A673 (cell line): ENCODE measurements around the gene HS3ST4. TPM values are rescaled to one million over a fixed set of nuclear protein-coding genes. Genes with fewer than 3 reads are reported as not detected.
"Not testable (repeated sequence)": the region's sequence is repeated elsewhere in the genome, so short reads cannot be mapped to it uniquely, and the experiment has no call there.

ENCODE experiments used
- BruUV-seq: library from RNA; stranded (reverse); fragments of 400-500 nt; replicated peaks from 2 replicates; lab custom pipeline; 2021; lab: Mats Ljungman, UMichigan
- CTCF ChIA-PET: fragments of 300-600 bp; sonication (Branson Sonifier 250); formaldehyde crosslinking; loops from one replicate; lab custom pipeline; 2022; ENCODE audit warnings: antibody characterized with exemption; lab: Charles Lee
- POLR2A ChIA-PET: fragments of 300-600 bp; sonication (Branson Sonifier 250); formaldehyde crosslinking; loops from one replicate; lab custom pipeline; 2022; ENCODE audit warnings: antibody characterized with exemption; ENCODE audit not compliant: low non-redundant PET; lab: Charles Lee
- DNase-seq: peaks from one replicate; pipeline ENCODE4 v3.0.0-alpha.2; 2015; ENCODE audit warnings: low spot score
- H3K27ac ChIP-seq: fragments of 200-600 bp; sonication (generic); 2 replicates; pipeline ENCODE4 v1.5.1; 2016; ENCODE audit warnings: mixed run types, low read depth, mild to moderate bottlenecking, mixed read lengths, antibody characterized with exemption, low read length; ENCODE audit not compliant: poor library complexity, severe bottlenecking
- H3K27me3 ChIP-seq: fragments of 200-600 bp; sonication (generic); replicated peaks from 2 replicates; pipeline ENCODE4 v1.6.1; 2017; ENCODE audit warnings: mixed run types, low read depth, mild to moderate bottlenecking, mixed read lengths, antibody characterized with exemption, low read length; ENCODE audit not compliant: insufficient read depth, poor library complexity
- H3K36me3 ChIP-seq: fragments of 200-600 bp; sonication (generic); 2 replicates; pipeline ENCODE4 v1.6.1; 2016; ENCODE audit warnings: mixed run types, mild to moderate bottlenecking, mixed read lengths, antibody characterized with exemption, low read length; ENCODE audit not compliant: insufficient read depth, poor library complexity, severe bottlenecking
- H3K4me1 ChIP-seq: fragments of 200-600 bp; sonication (generic); 2 replicates; pipeline ENCODE4 v1.6.1; 2017; ENCODE audit warnings: mixed run types, mild to moderate bottlenecking, mixed read lengths, antibody characterized with exemption, low read length; ENCODE audit not compliant: insufficient read depth, poor library complexity, severe bottlenecking
- H3K4me3 ChIP-seq: fragments of 200-600 bp; sonication (generic); 2 replicates; pipeline ENCODE4 v1.5.1; 2016; ENCODE audit warnings: low read depth, mixed run types, mild to moderate bottlenecking, mixed read lengths, low read length; ENCODE audit not compliant: poor library complexity, severe bottlenecking
- H3K9me3 ChIP-seq: fragments of 200-600 bp; sonication (generic); 2 replicates; pipeline ENCODE4 v1.6.1; 2016; ENCODE audit warnings: mixed run types, low read depth, mild to moderate bottlenecking, mixed read lengths, antibody characterized with exemption, low read length; ENCODE audit not compliant: poor library complexity, severe bottlenecking
- CTCF ChIP-seq: fragments of 300-800, 200-600 bp; sonication (generic); conservative IDR thresholded peaks from 2 replicates; pipeline ENCODE4 v1.5.1; 2017; ENCODE audit warnings: low read depth, mild to moderate bottlenecking, antibody characterized with exemption, low read length, moderate library complexity, mixed read lengths
- EZH2 ChIP-seq: fragments of 200-600 bp; sonication (generic); IDR thresholded peaks from 2 replicates; pipeline ENCODE4 v1.6.1; 2017; ENCODE audit warnings: borderline replicate concordance, low read depth, mild to moderate bottlenecking, mixed read lengths, antibody characterized with exemption, low read length; ENCODE audit not compliant: poor library complexity, severe bottlenecking
- intact Hi-C: fragments of 100-400 bp; cut with micrococcal nuclease; formaldehyde crosslinking; loops from one replicate; pipeline ENCODE4 v1.10.0; 2022; ENCODE audit not compliant: unreplicated experiment
- total RNA-seq: library from RNA; stranded (reverse); gene quantifications from 2 replicates; pipeline ENCODE4 v1.2.3, GENCODE V29; 2021

HS3ST4 gene
- total RNA-seq, 1 experiment from 2014 or later = 33.5 TPM

DNA sequence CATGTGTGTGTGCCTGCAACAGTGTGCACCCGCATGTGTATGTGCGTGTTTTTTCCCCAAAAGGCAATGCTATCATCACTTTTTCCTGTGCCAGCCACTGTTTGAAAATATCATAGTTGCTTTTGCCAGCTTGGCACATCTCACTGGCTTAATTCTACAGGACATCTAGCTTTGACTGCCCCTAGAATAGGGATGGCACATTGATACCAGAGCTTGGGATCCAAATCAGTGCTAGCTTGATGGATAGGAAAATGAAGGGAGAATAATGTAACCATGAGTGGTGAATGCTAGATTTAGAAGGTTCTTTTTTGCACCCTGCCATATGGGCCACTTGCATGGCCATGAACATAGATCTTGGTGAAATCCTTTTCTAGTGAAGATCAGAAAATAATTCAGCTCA lies 72.7 kb downstream of the HS3ST4 start:
- Histone ChIP-seq H3K27me3 (no peaks in the 10 kb centered on the region), H3K4me3 (no peak overlapping the region), H3K9me3 (no peaks in the 10 kb centered on the region), H3K36me3 (no peaks in the 10 kb centered on the region), H3K4me1 (peaks cover 13% of the 10 kb centered on the region), H3K27ac (no peak overlapping the region)
- DNase-seq = no peak
- TF ChIP-seq EZH2 (no peak), CTCF (no peak)
- intact Hi-C loops = no loop called here
- ChIA-PET CTCF (no interaction called here), POLR2A (no interaction called here)
- BruUV-seq = no TSS peak

- Histone ChIP-seq H3K9me3 (no peaks in the 10 kb centered on the region), H3K4me1 (peaks cover 13% of the 10 kb centered on the region), H3K4me3 (no peak overlapping the region), H3K36me3 (no peaks in the 10 kb centered on the region), H3K27me3 (no peaks in the 10 kb centered on the region), H3K27ac (no peak overlapping the region)
- ChIA-PET POLR2A (no interaction called here), CTCF (no interaction called here)
- DNase-seq = no peak
- BruUV-seq = no TSS peak
- no peak for TF ChIP-seq CTCF
- no peak for TF ChIP-seq EZH2
- intact Hi-C loops = no loop called here
Observed at GRCh38 chr16:25771216-25771615, 79.5 kb downstream of the HS3ST4 start.

DNA sequence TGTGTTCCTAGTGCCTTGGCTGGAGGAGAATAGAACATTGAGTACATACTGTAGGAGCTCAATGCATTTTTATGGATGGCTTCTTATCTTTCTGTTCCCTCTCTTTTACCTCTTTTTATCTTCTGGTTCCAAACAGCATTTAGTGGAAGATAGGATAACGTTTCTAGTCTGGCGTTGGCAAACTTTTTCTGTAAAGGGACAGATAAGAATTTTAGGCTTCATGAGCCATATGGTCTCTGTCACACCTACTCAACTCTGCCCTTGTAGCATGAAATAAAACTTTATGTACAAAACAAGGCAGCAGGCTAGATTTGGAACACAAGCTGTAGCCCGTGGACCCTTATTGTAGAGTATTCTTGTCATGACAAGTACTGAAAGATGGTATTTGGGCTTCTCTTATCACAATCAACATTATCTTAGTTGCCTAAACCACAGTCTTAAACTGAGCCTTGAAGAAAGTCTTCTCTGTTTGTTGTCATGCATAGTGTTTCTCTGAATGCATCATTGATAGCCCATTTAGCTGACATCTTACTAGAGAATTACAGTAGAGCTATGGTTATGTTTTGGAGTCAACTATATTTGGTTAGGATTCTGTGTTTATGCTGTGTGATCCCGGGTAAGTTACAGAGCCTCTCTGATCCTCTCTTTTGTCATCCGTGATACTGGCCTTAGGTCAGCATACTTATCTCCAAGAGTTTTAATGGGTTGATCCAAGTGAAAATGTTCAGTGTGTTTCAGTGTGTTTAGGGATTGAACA lies 80.2 kb downstream of the HS3ST4 start:
- H3K36me3 ChIP-seq = no peaks in the 10 kb centered on the region
- intact Hi-C loops = no loop called here
- POLR2A ChIA-PET = interaction anchor here (0.6 kb wide), 1 partner anchor 837 kb away, joined by 4 read pairs; no protein-coding TSS in a partner anchor
- no peak overlapping the region for H3K4me3 ChIP-seq
- no peak overlapping the region for H3K27ac ChIP-seq
- TF ChIP-seq CTCF (no peak), EZH2 (no peak)
- peaks cover 8% of the 10 kb centered on the region for H3K4me1 ChIP-seq
- H3K9me3 ChIP-seq = no peaks in the 10 kb centered on the region
- CTCF ChIA-PET = no interaction called here
- H3K27me3 ChIP-seq = no peaks in the 10 kb centered on the region
- BruUV-seq = no TSS peak
- no peak for DNase-seq

DNA sequence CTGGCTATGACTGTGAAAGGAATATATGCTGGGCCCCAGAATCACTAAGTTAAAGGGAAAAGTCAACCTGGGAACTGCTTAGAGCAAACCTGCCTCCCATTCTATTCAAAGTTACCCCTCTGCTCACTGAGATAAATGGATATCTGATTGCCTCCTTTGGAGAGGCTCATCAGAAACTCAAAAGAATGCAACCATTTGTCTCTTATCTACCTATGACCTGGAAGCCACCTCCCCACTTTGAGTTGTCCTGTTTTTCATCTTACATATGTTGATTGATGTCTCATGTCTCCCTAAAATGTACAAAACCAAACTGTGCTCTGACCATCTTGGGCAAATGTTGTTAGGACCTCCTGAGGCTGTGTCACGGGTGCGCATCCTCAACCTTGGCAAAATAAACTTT lies 84.5 kb downstream of the HS3ST4 start:
- H3K36me3 ChIP-seq, H3K4me3 ChIP-seq, CTCF ChIA-PET, H3K27me3 ChIP-seq, intact Hi-C loops, BruUV-seq, H3K9me3 ChIP-seq, DNase-seq, H3K4me1 ChIP-seq, POLR2A ChIA-PET, H3K27ac ChIP-seq: not testable (repeated sequence)
